GM12878 (cell line): Measurements from ENCODE around the gene SGMS1. TPM values are rescaled to one million over a fixed set of nuclear protein-coding genes. Genes with fewer than 3 reads are reported as not detected.

Experiments
- ATAC-seq: fragments of 200-7000 bp; cut with Tn5 transposase; 3 replicates; pipeline ENCODE4 v1.9.1; 2020; ENCODE audit warnings: mild to moderate bottlenecking, moderate library complexity
- BruUV-seq: library from RNA; stranded (reverse); fragments of 400-500 nt; replicated peaks from 2 replicates; lab custom pipeline; 2021; lab: Mats Ljungman, UMichigan
- CTCF ChIA-PET: fragments of 300-600 bp; sonication (Branson Sonifier 250); formaldehyde crosslinking; extraction: SDS; loops from one replicate; lab custom pipeline; 2021; ENCODE audit warnings: inconsistent platforms; lab: Yijun Ruan, JAX
- POLR2A ChIA-PET: fragments of 350-600 bp; formaldehyde crosslinking; extraction: SDS; loops from one replicate; lab custom pipeline; 2021; ENCODE audit warnings: inconsistent platforms; lab: Charles Lee
- RAD21 ChIA-PET: fragments of 300-600 bp; sonication (Branson Sonifier 250); formaldehyde crosslinking; loops from one replicate; lab custom pipeline; 2023; ENCODE audit warnings: antibody characterized with exemption; ENCODE audit not compliant: unreplicated experiment; lab: Charles Lee
- SMC1A ChIA-PET: fragments of 300-600 bp; sonication (Branson Sonifier 250); formaldehyde crosslinking; loops from one replicate; lab custom pipeline; 2023; ENCODE audit not compliant: unreplicated experiment, uncharacterized antibody; lab: Charles Lee
- DNase-seq: peaks from one replicate; pipeline ENCODE4 v3.0.0-alpha.2; 2011; ENCODE audit warnings: low read depth, low spot score
- FAIRE-seq: peaks from 3 replicates; lab custom pipeline; 2011; peaks lifted over from hg19 to GRCh38; lab: Jason Lieb, UNC
- H2AFZ ChIP-seq: 2 replicates; pipeline ENCODE4 v1.6.0; 2011; ENCODE audit warnings: low read depth, low read length, control low read depth; ENCODE audit not compliant: control insufficient read depth
- H3K27ac ChIP-seq: 2 replicates; pipeline ENCODE4 v1.5.1; 2011; ENCODE audit warnings: control low read depth; ENCODE audit not compliant: control insufficient read depth, insufficient read depth
- H3K27me3 ChIP-seq, 2 experiments: replicated peaks in 1 of 2; 2 replicates each; pipeline versions ENCODE4 v1.6.0 to v1.6.1; 2011; ENCODE audit warnings: low read length in 1 of 2; ENCODE audit not compliant: control insufficient read depth in 2 of 2, insufficient read depth in 2 of 2
- H3K36me3 ChIP-seq, 2 experiments: 2 replicates each; pipeline ENCODE4 v1.5.1; 2011; ENCODE audit warnings: low read length in 1 of 2; ENCODE audit not compliant: control insufficient read depth in 2 of 2, insufficient read depth in 2 of 2
- H3K4me1 ChIP-seq: 2 replicates; pipeline ENCODE4 v1.6.1; 2011; ENCODE audit warnings: mild to moderate bottlenecking, low read length, moderate library complexity, mixed read lengths; ENCODE audit not compliant: control insufficient read depth, insufficient read depth
- H3K4me2 ChIP-seq: 2 replicates; pipeline ENCODE4 v1.6.0; 2011; ENCODE audit warnings: control low read depth; ENCODE audit not compliant: control insufficient read depth, insufficient read depth
- H3K4me3 ChIP-seq: fragments of 200-600 bp; sonication (generic); 2 replicates; pipeline ENCODE4 v1.5.1; 2016
- H3K79me2 ChIP-seq: 2 replicates; pipeline ENCODE4 v1.6.0; 2011; ENCODE audit warnings: low read length; ENCODE audit not compliant: control insufficient read depth, insufficient read depth
- H3K9ac ChIP-seq: 2 replicates; pipeline ENCODE4 v1.8.0; 2011; ENCODE audit warnings: low read length, control low read depth, mixed read lengths; ENCODE audit not compliant: control insufficient read depth, insufficient read depth
- H3K9me3 ChIP-seq: replicated peaks from 3 replicates; pipeline ENCODE4 v1.5.1; 2011; ENCODE audit warnings: mild to moderate bottlenecking, low read length; ENCODE audit not compliant: control insufficient read depth, insufficient read depth
- H4K20me1 ChIP-seq: 2 replicates; pipeline ENCODE4 v1.6.0; 2011; ENCODE audit not compliant: control insufficient read depth, insufficient read depth
- CHD1 ChIP-seq: IDR thresholded peaks from 2 replicates; pipeline ENCODE4 v1.6.1; 2012; ENCODE audit warnings: low read depth, low read length, improper control_type of control experiment
- ETV6 ChIP-seq, 2 experiments: fragments of 450-650 bp in 1 of 2; IDR thresholded peaks in 1 of 2; conservative IDR thresholded peaks in 1 of 2; 2 replicates each; pipeline ENCODE4 v1.6.1; 2014; ENCODE audit warnings: antibody characterized with exemption in 1 of 2, borderline replicate concordance in 1 of 2, low read depth in 1 of 2, mild to moderate bottlenecking in 1 of 2, moderate library complexity in 1 of 2
- HDAC2 ChIP-seq: fragments of 200-600 bp; sonication (generic); IDR thresholded peaks from 2 replicates; pipeline ENCODE4 v1.6.1; 2017
- IKZF2 ChIP-seq, 2 experiments: fragments of 450-650 bp; IDR thresholded peaks; 2 replicates each; pipeline ENCODE4 v1.6.1; 2017; ENCODE audit warnings: mild to moderate bottlenecking in 2 of 2, moderate library complexity in 2 of 2
- TAF1 ChIP-seq: IDR thresholded peaks from 2 replicates; pipeline ENCODE4 v1.6.1; 2011; ENCODE audit warnings: mild to moderate bottlenecking, low read depth, low read length, borderline replicate concordance
- USF1 ChIP-seq: IDR thresholded peaks from 2 replicates; pipeline ENCODE4 v1.6.1; 2011; ENCODE audit warnings: borderline replicate concordance, low read depth, mild to moderate bottlenecking, moderate library complexity, mixed read lengths, low read length; ENCODE audit not compliant: insufficient read depth; ENCODE audit errors: extremely low read length
- WGBS: methylation state at CpG from one replicate; pipeline ENCODE4 v1.1.6; 2016; ENCODE audit warnings: low lambda C conversion rate; ENCODE audit not compliant: insufficient replicate concordance, insufficient coverage; ENCODE audit errors: missing lambda C conversion rate; 5-methylcytosine and 5-hydroxymethylcytosine counted together
- in situ Hi-C: fragments of 300-500 bp; cut with MboI; formaldehyde crosslinking; loops from 9 replicates; pipeline ENCODE4 v1.14.3; 2018; ENCODE audit warnings: mixed read lengths
- intact Hi-C: fragments of 100-400 bp; cut with micrococcal nuclease; formaldehyde crosslinking; loops from one replicate; pipeline ENCODE4 v1.14.2; 2022; ENCODE audit not compliant: unreplicated experiment
- polyA plus RNA-seq, 11 experiments: library from polyadenylated mRNA; depleted of rRNA in 4 of 11; unstranded in 6 of 11; stranded (reverse) in 5 of 11; fragments of >200 nt; fragmentation: Nextera tagmentation in 4 of 11; fragmentation: Illumina TruSeq in 1 of 11; extraction: Ambion mirVana in 4 of 11; extraction: Trizol in 1 of 11; gene quantifications; 1 replicate in 1 of 11; 2 replicates in 10 of 11; pipeline versions ENCODE4 v1.2.1 to v1.2.3, GENCODE V29; 2011 to 2016; ENCODE audit warnings: inconsistent platforms in 2 of 11, missing spikeins in 2 of 11, low read depth in 1 of 11
- total RNA-seq, 4 experiments: library from RNA; depleted of rRNA in 3 of 4; stranded (reverse); fragments of >200 nt in 3 of 4; fragmentation: Illumina TruSeq in 1 of 4; extraction: Trizol in 1 of 4; gene quantifications; 2 replicates each; pipeline versions ENCODE4 v1.2.1 to v1.2.3, GENCODE V29; 2013 to 2021

The SGMS1 gene
- total and polyA plus RNA-seq, 10 of the 15 experiments (the other 5 are each of a cell fraction or from before 2014, with no cell fraction given) = 1.4 to 14.5 (median 4.9) TPM

GRCh38 chr10:50439187-50439586 is 184.6 kb downstream of the SGMS1 start:
- FAIRE-seq = no peak
- ChIA-PET POLR2A (interaction anchor here (1.0 to 1.6 kb wide), 4 partner anchors 10 to 115 kb away, joined by 3 to 6 read pairs (median 4); no protein-coding TSS in a partner anchor), RAD21 (interaction anchor here (1.6 kb wide), 1 partner anchor 183 kb away, joined by 3 read pairs; no protein-coding TSS in a partner anchor)

More at GRCh38 chr10:50439187-50439586, 184.6 kb downstream of the SGMS1 start:
- Histone ChIP-seq H3K4me3 (no peak overlapping the region), H3K27me3 (no peaks in the 10 kb centered on the region), H3K9me3 (no peaks in the 10 kb centered on the region; the same call in 2 of the 3 replicates), H4K20me1 (no peaks in the 10 kb centered on the region), H3K79me2 (no peaks in the 10 kb centered on the region), H3K27ac (no peak overlapping the region), H3K36me3 (no peaks in the 10 kb centered on the region), H2AFZ (no peak overlapping the region), H3K4me1 (peaks cover 6% of the 10 kb centered on the region), H3K9ac (no peak overlapping the region), H3K4me2 (no peak overlapping the region)
- TF ChIP-seq TAF1 = no peak
- no peak for TF ChIP-seq CHD1
- no peak for TF ChIP-seq HDAC2
- TF ChIP-seq ETV6 (conservative IDR thresholded peaks at IDR 0.05 in 1 of 2, IDR thresholded peaks at IDR 0.05 in 1 of 2; ENCODE audit: borderline replicate concordance in 1 of 2, low read depth in 1 of 2) = no peak
- no peak for TF ChIP-seq USF1
- TF ChIP-seq IKZF2 (IDR thresholded peaks at IDR 0.05) = no peak
- intact Hi-C loops (no loop called here), in situ Hi-C loops (no loop called here)
- BruUV-seq = no TSS peak
- SMC1A ChIA-PET = interaction anchor here (0.7 to 3.9 kb wide), 16 partner anchors 8 to 190 kb away, joined by 3 to 18 read pairs (median 3); no protein-coding TSS in a partner anchor
- WGBS = 81% methylated on average over 2 of the region's 2 CpGs
- DNase-seq (no peak), ATAC-seq (no peak)
- CTCF ChIA-PET = interaction anchor here (0.5 to 1.6 kb wide), 9 partner anchors 9 to 215 kb away, joined by 3 to 5 read pairs (median 3); no protein-coding TSS in a partner anchor
